SH-SY5Y (cell line): ENCODE measurements around the gene EDEM3.

ENCODE experiments used
- GATA2 ChIP-seq: IDR thresholded peaks from 2 replicates; pipeline ENCODE4 v1.6.1; 2011; ENCODE audit warnings: mild to moderate bottlenecking, low read depth, low read length
- GATA3 ChIP-seq: IDR thresholded peaks from 2 replicates; pipeline ENCODE4 v1.6.1; 2011; ENCODE audit warnings: low read depth, mild to moderate bottlenecking, low read length, moderate library complexity

GRCh38 chr1:184698016-184698415 is 56.6 kb downstream of the EDEM3 start:
- no peak for TF ChIP-seq GATA3
- no peak for TF ChIP-seq GATA2
